MCF 10A (cell line): ENCODE data around the gene SDCBP2. TPM values are rescaled to one million over a fixed set of nuclear protein-coding genes. Genes with fewer than 3 reads are reported as not detected.

ENCODE experiments used
- Bru-seq: library from RNA; stranded (reverse); fragments of 400-500 nt; gene quantifications from one replicate; lab custom pipeline; 2021; lab: Mats Ljungman, UMichigan
- BruChase-seq, 2 experiments: library from RNA; stranded (reverse); fragments of 400-500 nt; gene quantifications; one replicate each; lab custom pipeline; 2021; lab: Mats Ljungman, UMichigan
- BruUV-seq: library from RNA; stranded (reverse); fragments of 400-500 nt; replicated peaks from 2 replicates; lab custom pipeline; 2021; lab: Mats Ljungman, UMichigan
- CTCF ChIA-PET: fragments of 300-600 bp; sonication (Branson Sonifier 250); formaldehyde crosslinking; extraction: SDS; loops from one replicate; lab custom pipeline; 2021; ENCODE audit warnings: antibody characterized with exemption, inconsistent platforms; lab: Yijun Ruan, JAX
- POLR2A ChIA-PET: fragments of 300-600, 350-650 bp; sonication (Branson Sonifier 250); formaldehyde crosslinking; extraction: SDS; loops from one replicate; lab custom pipeline; 2020; ENCODE audit warnings: antibody characterized with exemption, inconsistent platforms; lab: Yijun Ruan, JAX
- DNase-seq: peaks from one replicate; pipeline ENCODE4 v3.0.0-alpha.2; 2018; ENCODE audit not compliant: unreplicated experiment
- H3K27ac Mint-ChIP-seq: one replicate; pipeline ENCODE4 v1.8.0; 2022; ENCODE audit warnings: mild to moderate bottlenecking, low read depth, mixed read lengths; ENCODE audit not compliant: unreplicated experiment
- H3K27me3 Mint-ChIP-seq: one replicate; pipeline ENCODE4 v1.8.0; 2022; ENCODE audit warnings: mixed read lengths; ENCODE audit not compliant: insufficient read depth, unreplicated experiment
- H3K36me3 Mint-ChIP-seq: one replicate; pipeline ENCODE4 v1.8.0; 2022; ENCODE audit warnings: mild to moderate bottlenecking, moderate library complexity, mixed read lengths; ENCODE audit not compliant: insufficient read depth, unreplicated experiment
- H3K4me1 Mint-ChIP-seq: one replicate; pipeline ENCODE4 v1.8.0; 2022; ENCODE audit warnings: mixed read lengths; ENCODE audit not compliant: insufficient read depth, unreplicated experiment
- H3K4me3 Mint-ChIP-seq: one replicate; pipeline ENCODE4 v1.8.0; 2022; ENCODE audit warnings: mild to moderate bottlenecking, moderate library complexity, mixed read lengths; ENCODE audit not compliant: unreplicated experiment
- H3K9me3 Mint-ChIP-seq: one replicate; pipeline ENCODE4 v1.8.0; 2022; ENCODE audit warnings: mixed read lengths; ENCODE audit not compliant: unreplicated experiment
- intact Hi-C: fragments of 100-400 bp; cut with micrococcal nuclease; formaldehyde crosslinking; loops from 2 replicates; pipeline ENCODE4 v1.14.1; 2022
- long read RNA-seq: library from polyadenylated mRNA; stranded (forward); transcript quantifications from one replicate; pipeline ENCODE4 v2.0.0, GENCODE V29; 2022
- total RNA-seq: library from RNA; stranded (reverse); gene quantifications from 2 replicates; pipeline ENCODE4 v1.2.3, GENCODE V29; 2022
- TF ChIP-seq, protein P1 (sequence below): fragments of 200-600 bp; IDR thresholded peaks from one replicate; pipeline ENCODE4 v1.8.0; 2022; ENCODE audit warnings: antibody characterized with exemption, mild to moderate bottlenecking; ENCODE audit not compliant: unreplicated experiment

The SDCBP2 gene
- total RNA-seq, result 8.3 and 11.8 TPM in 2 replicates
- percentile 40 among the genes with signal in this experiment for Bru-seq, nascent RNA
- BruChase-seq, experiment 1, labeled RNA remaining after a 6-hour chase, result percentile 49 among the genes with signal in this experiment
- BruChase-seq, experiment 2, labeled RNA remaining after a 2-hour chase, result percentile 50 among the genes with signal in this experiment
- long read RNA-seq, transcript SDCBP2-202 (9 exons, 1,519 nt), result major isoform, 33 of 39 reads
- long read RNA-seq, partial matches to known transcripts, result 1 of 39 reads
- long read RNA-seq, other reads (novel, unspliced or antisense), result 2 of 39 reads

DNA sequence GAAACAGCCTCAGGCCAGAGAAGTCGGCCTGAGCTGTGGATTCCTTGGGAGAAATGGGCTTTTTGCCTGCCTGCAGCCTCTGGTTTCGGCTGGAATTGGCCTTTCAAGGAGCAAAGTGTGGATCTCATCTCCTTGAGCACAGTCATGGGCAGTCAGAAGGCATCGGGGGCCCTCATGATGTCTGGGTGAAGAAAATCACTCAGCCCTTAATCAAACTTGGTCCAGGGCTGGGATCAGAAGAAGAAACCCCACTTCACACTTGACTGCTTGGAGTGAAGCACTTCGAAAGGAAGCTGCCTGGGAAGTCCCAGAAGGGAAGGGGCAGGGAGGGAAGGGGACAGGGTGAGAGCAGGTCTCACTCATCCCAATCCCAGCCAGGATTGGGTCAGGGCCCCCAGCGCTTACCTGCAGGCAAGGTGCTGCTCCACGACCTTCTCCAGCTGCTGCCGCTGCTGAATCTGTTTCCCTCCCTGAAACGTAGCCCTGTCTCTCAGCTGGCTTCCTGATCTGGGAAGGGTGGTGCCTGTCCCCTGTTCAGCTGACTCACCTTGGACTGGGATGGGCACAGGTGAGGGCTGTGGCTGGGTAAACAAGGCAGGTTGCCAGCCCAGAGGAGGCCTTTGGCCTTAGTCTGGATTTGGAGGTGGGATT lies at the start of gene SDCBP2:
Gene SDCBP2, minus strand, starts transcription at position 460 of the 651 bp plus-strand sequence. CDS start 8,723 bp downstream, outside the sequence.
- ChIA-PET POLR2A (interaction anchor here (0.6 to 10.7 kb wide), 22 partner anchors 8 to 1142 kb away, joined by 3 to 184 read pairs (median 5); partner anchors contain the start of genes FKBP1A, NSFL1C and SNRPB), CTCF (interaction anchor here (0.6 to 5.2 kb wide), 6 partner anchors 16 to 499 kb away, joined by 3 to 34 read pairs (median 10); partner anchors contain the start of gene NSFL1C)
- TF ChIP-seq, protein P1, sequence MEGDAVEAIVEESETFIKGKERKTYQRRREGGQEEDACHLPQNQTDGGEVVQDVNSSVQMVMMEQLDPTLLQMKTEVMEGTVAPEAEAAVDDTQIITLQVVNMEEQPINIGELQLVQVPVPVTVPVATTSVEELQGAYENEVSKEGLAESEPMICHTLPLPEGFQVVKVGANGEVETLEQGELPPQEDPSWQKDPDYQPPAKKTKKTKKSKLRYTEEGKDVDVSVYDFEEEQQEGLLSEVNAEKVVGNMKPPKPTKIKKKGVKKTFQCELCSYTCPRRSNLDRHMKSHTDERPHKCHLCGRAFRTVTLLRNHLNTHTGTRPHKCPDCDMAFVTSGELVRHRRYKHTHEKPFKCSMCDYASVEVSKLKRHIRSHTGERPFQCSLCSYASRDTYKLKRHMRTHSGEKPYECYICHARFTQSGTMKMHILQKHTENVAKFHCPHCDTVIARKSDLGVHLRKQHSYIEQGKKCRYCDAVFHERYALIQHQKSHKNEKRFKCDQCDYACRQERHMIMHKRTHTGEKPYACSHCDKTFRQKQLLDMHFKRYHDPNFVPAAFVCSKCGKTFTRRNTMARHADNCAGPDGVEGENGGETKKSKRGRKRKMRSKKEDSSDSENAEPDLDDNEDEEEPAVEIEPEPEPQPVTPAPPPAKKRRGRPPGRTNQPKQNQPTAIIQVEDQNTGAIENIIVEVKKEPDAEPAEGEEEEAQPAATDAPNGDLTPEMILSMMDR, result no peak
- Mint-ChIP-seq H3K27me3 (no peaks in the 10 kb centered on the region), H3K36me3 (peaks cover 7% of the 10 kb centered on the region), H3K4me3 (peak within 1 kb of the TSS; percentile 34), H3K4me1 (peaks cover 24% of the 10 kb centered on the region), H3K27ac (no peak within 1 kb of the TSS), H3K9me3 (no peaks in the 10 kb centered on the region)
- intact Hi-C loops, result no loop called here
- no TSS peak for BruUV-seq
- peak; percentile 89 for DNase-seq

GRCh38 chr20:1378735-1379125 lies 49.8 kb upstream of the SDCBP2 start:
- Mint-ChIP-seq H3K4me3 (no peak overlapping the region), H3K36me3 (peaks cover 36% of the 10 kb centered on the region), H3K27ac (peak overlapping the region; percentile 46), H3K27me3 (no peaks in the 10 kb centered on the region), H3K9me3 (no peaks in the 10 kb centered on the region), H3K4me1 (peaks cover 56% of the 10 kb centered on the region)
- intact Hi-C loops, result loop anchor here (10.0 kb wide), 1 partner anchor 56 kb away; no protein-coding TSS in a partner anchor
- CTCF ChIA-PET, result interaction anchor here (1.3 kb wide), 1 partner anchor 12 kb away, joined by 3 read pairs; no protein-coding TSS in a partner anchor
- BruUV-seq, result no TSS peak
- POLR2A ChIA-PET, result interaction anchor here (1.4 kb wide), 1 partner anchor 49 kb away, joined by 5 read pairs; the partner anchor contains the start of gene SDCBP2
- DNase-seq, result no peak
- TF ChIP-seq, protein P1, result no peak

GRCh38 chr20:1377984-1378734 lies 49.2 kb upstream of the SDCBP2 start:
- H3K4me3 Mint-ChIP-seq, result no peak overlapping the region
- TF ChIP-seq, protein P1, result no peak
- no peaks in the 10 kb centered on the region for H3K9me3 Mint-ChIP-seq
- H3K36me3 Mint-ChIP-seq, result peaks cover 37% of the 10 kb centered on the region
- POLR2A ChIA-PET, result interaction anchor here (0.8 kb wide), 1 partner anchor 11 kb away, joined by 3 read pairs; no protein-coding TSS in a partner anchor
- H3K4me1 Mint-ChIP-seq, result peaks cover 56% of the 10 kb centered on the region
- DNase-seq, result peak; percentile 34
- no peaks in the 10 kb centered on the region for H3K27me3 Mint-ChIP-seq
- CTCF ChIA-PET, result interaction anchor here (1.2 kb wide), 1 partner anchor 66 kb away, joined by 4 read pairs; no protein-coding TSS in a partner anchor
- H3K27ac Mint-ChIP-seq, result peak overlapping the region; percentile 44
- no TSS peak for BruUV-seq
- intact Hi-C loops, result loop anchor here (10.0 kb wide), 1 partner anchor 57 kb away; no protein-coding TSS in a partner anchor
